Muscle layer of duodenum (tissue), 2 donors: ENCODE results near the gene EHF.
"Not testable (repeated sequence)": the region's sequence is repeated elsewhere in the genome, so short reads cannot be mapped to it uniquely, and the experiment has no call there.

Experiments used
- H3K27ac ChIP-seq: one replicate; pipeline ENCODE4 v1.7.0; 2013; ENCODE audit warnings: mild to moderate bottlenecking, low read length
- H3K27me3 ChIP-seq: one replicate; pipeline ENCODE4 v1.7.0; 2013; ENCODE audit warnings: low read depth, mild to moderate bottlenecking, control low read depth, low read length
- H3K36me3 ChIP-seq, 2 donors: one replicate each; pipeline ENCODE4 v1.7.0; 2013; ENCODE audit warnings: low read length in 2 of 2, control low read depth in 1 of 2, mild to moderate bottlenecking in 1 of 2; ENCODE audit not compliant: insufficient read depth in 2 of 2, control insufficient read depth in 1 of 2
- H3K4me1 ChIP-seq, 2 donors: one replicate each; pipeline ENCODE4 v1.7.0; 2013; ENCODE audit warnings: low read length in 2 of 2, mild to moderate bottlenecking in 2 of 2, control low read depth in 1 of 2, moderate library complexity in 1 of 2; ENCODE audit not compliant: insufficient read depth in 2 of 2, control insufficient read depth in 1 of 2
- H3K4me3 ChIP-seq, 2 donors: one replicate each; pipeline ENCODE4 v1.7.0; 2013; ENCODE audit warnings: low read length in 2 of 2, low read depth in 1 of 2, mild to moderate bottlenecking in 1 of 2
- H3K9me3 ChIP-seq, 2 donors: one replicate each; pipeline ENCODE4 v1.7.0; 2013; ENCODE audit warnings: low read length in 2 of 2, control low read depth in 1 of 2, mild to moderate bottlenecking in 1 of 2; ENCODE audit not compliant: control insufficient read depth in 1 of 2
- donor health status: healthy.

EHF gene

DNA sequence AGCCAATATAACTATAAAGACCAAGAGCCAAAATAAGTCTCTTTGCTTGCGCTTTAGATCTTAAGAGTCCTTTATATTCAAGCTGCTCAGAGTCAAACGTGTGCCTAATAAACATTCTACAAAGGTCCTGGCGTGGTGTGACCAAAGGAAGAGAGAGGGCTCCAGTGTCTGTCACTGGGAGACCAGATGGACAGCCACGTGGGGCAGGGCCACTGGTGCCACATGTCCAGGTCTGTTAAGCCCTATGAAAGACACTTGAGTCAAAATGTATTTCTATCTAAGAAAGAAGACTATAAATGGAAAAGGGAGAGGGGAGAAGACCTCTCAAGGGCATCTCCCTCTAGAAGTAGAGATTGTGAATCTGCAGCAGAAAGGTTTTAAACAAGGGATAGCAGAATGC lies 32.2 kb upstream of the EHF start:
- Histone ChIP-seq H3K4me3 (no peak overlapping the region), H3K4me1 (peaks cover 0 to 5% of the 10 kb centered on the region in 2 donors), H3K36me3 (no peaks in the 10 kb centered on the region), H3K27me3 (no peaks in the 10 kb centered on the region), H3K27ac (no peak overlapping the region), H3K9me3 (peaks cover 0 to 2% of the 10 kb centered on the region in 2 donors)

DNA sequence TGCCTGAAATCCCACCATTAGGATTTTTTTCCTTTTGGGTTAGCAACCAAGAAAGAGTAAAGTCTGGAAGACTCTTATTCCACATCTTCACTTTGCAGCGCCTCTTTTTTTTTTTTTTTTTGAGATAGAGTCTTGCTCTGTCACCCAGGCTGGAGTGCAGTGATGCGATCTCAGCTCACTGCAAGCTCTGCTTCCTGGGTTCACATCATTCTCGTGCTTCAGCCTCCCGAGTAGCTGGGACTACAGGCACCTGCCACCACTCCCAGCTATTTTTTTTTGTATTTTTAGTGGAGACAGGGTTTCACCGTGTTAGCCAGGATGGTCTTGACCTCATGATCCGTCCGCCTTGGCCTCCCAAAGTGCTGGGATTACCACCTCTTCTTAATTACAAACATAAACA lies 31.7 kb upstream of the EHF start:
- not testable (repeated sequence) for H3K36me3 ChIP-seq, H3K27ac ChIP-seq, H3K27me3 ChIP-seq, H3K9me3 ChIP-seq, H3K4me3 ChIP-seq, H3K4me1 ChIP-seq

DNA sequence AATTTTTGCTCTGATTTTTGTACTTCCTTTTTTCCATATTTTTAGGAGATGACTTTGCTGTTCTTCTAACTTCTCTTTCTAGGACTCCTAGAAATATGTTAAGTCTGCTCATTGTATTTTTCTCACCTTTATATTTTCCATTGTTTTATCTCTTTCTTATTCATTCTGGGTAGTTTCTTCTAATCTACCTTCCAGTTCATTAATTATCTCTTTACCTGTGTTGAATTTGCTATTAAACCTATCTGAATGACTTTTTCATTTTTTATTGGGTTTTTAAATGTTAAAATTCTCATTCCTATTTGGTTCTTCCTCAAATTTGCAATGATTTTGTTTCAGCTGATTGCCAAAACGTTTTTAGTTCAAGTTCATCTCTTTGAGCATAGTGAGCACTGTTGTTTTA lies 27.8 kb upstream of the EHF start:
- Histone ChIP-seq H3K9me3 (peaks cover 0 to 3% of the 10 kb centered on the region in 2 donors), H3K27me3 (no peaks in the 10 kb centered on the region), H3K4me1 (no peaks in the 10 kb centered on the region), H3K4me3 (no peak overlapping the region), H3K27ac (no peak overlapping the region), H3K36me3 (no peaks in the 10 kb centered on the region)

DNA sequence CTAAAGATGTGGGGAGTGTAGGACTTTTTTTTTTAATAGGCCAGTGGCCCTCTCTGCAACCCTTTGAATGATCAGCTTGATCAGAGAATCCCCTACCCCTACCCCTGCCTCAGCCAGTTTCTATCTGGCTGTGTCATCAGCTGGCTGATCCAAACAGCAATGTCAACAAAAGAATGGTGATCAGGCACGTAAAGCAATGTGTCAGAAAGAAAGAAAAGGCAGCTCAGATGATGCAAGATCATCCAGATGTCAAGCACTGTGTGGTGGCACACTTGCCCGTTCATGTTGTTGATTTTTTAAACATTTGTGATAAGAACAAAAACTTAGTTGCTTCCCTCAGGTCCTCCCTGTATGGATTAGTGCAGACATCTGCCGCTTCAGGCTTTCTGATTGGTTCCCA lies 26.3 kb upstream of the EHF start:
- peaks cover 0 to 3% of the 10 kb centered on the region in 2 donors for H3K9me3 ChIP-seq
- H3K36me3 ChIP-seq, result no peaks in the 10 kb centered on the region
- no peak overlapping the region for H3K4me3 ChIP-seq
- no peaks in the 10 kb centered on the region for H3K27me3 ChIP-seq
- peaks cover 0 to 2% of the 10 kb centered on the region in 2 donors for H3K4me1 ChIP-seq
- no peak overlapping the region for H3K27ac ChIP-seq

DNA sequence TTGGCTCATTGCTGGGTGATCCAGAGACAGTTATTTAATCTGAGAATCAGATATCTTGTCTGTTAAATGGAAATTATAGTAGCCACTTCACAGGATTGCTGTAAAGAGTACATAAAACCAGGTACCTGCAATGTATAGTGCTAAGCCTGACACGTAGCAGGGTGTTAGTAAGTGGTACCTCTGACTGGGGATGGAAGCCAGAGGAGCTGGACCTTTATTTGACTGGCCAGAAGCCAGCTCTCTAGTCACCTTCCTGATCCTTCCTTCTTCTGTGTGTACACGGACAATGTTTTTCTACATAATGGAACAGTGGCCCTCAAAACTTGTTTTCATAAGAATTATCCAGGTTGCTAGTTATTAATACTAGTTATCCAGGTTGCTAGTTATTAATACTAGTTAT lies 25.5 kb upstream of the EHF start:
- Histone ChIP-seq H3K4me3 (no peak overlapping the region), H3K4me1 (peaks cover 0 to 3% of the 10 kb centered on the region in 2 donors), H3K27ac (no peak overlapping the region), H3K36me3 (no peaks in the 10 kb centered on the region), H3K27me3 (no peaks in the 10 kb centered on the region), H3K9me3 (peaks cover 0 to 3% of the 10 kb centered on the region in 2 donors)

DNA sequence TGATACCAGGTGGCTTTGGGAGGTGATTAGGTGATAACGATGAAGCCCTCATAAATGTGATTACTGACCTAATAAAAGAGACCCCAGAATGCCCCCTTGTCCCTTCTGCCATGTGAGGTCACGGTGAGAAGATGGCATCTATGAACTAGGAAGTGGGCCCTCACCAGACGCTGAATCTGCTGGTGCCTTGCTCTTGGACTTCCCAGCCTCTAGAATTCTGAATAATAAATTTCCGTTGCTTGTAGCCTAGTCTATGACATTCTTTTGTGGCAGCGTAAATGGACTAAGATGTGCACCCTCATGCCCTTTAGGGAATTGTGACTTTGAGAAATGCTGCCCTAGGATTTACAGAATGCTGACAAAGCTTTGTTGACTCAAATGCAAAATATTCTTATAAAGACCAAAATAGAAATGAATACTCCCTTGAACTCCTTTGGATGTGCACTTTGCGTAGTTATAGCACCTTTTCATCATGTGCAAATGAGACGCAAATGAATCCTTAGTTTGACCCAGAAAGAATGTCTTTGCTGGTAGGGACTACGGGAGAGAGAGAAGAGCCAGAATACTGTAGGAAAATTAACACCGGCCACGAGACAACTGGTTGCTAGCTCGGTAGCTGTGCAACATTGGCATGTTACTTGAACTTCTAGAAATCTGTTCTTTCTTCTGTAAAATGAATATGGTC lies 24.8 kb upstream of the EHF start:
- H3K27ac ChIP-seq, result no peak overlapping the region
- peaks cover 0 to 3% of the 10 kb centered on the region in 2 donors for H3K4me1 ChIP-seq
- peaks cover 0 to 3% of the 10 kb centered on the region in 2 donors for H3K9me3 ChIP-seq
- no peaks in the 10 kb centered on the region for H3K27me3 ChIP-seq
- no peak overlapping the region for H3K4me3 ChIP-seq
- no peaks in the 10 kb centered on the region for H3K36me3 ChIP-seq

DNA sequence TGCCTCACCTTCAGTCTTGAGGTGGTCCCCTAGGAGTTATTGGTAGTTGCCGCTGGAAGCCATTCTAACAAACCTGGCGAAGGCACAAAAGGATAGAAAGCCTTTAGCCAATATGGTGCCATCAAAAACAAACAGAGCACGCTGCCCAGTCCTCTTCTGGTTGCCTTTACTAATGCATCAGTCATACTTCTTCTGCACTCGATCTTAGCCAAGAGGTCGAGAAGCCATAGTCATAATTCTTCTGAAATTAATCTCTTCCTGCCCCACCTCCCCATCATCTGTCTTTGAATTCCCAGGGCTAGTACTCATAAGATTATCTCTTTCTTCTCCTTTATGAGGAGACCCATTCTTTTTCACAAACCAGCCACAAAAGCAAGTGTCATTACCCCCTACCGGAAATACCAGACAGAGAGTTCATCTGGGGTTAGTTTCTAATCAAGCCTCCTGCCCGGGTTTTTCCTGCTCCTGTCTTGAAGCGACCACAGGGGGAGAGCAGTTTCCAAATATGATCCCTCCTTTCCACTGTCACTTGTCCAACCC lies 21.4 kb upstream of the EHF start:
- peak overlapping the region; percentile 77 for H3K27ac ChIP-seq
- no peak overlapping the region for H3K4me3 ChIP-seq
- no peaks in the 10 kb centered on the region for H3K27me3 ChIP-seq
- no peaks in the 10 kb centered on the region for H3K9me3 ChIP-seq
- H3K36me3 ChIP-seq, result no peaks in the 10 kb centered on the region
- H3K4me1 ChIP-seq, result peaks cover 0 to 3% of the 10 kb centered on the region in 2 donors

DNA sequence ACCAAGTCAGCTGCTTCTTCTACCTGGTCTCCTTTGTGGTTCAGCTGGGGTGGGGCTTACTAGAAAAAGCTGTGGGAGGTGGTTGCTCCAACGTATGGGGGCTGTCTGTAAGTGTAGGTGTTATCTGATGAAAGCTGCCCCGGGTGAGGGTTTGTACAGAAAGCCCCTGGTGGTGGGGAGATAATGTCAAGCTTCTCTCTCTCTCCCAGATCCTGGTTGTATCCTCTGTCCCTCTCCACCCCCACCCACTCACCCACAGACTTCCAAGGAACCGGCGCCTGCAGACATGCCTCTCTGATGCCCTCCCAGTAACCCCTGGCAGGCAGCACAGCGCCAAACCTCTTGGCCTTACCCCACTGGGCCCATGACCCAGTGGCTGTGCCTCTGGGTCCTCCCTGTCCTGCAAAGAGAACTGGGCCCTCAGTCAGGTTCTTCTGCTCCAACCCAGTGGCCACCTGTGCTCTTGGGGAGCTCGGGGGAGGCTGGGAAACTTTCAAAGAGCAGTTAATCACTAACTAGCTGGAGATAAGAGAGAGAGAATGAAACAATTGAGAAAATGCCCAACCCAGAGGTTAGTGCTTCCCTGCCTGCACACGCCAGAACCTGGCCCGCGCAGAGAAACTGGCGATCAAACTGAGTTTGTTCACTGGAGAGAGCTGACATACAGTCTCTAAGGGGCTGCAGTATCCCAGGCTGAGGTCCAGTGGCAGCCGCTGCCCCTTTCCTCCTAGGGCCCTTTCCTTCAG lies 20.4 kb upstream of the EHF start:
- Histone ChIP-seq H3K36me3 (no peaks in the 10 kb centered on the region), H3K27me3 (no peaks in the 10 kb centered on the region), H3K4me3 (no peak overlapping the region), H3K9me3 (no peaks in the 10 kb centered on the region), H3K4me1 (peaks cover 0 to 3% of the 10 kb centered on the region in 2 donors), H3K27ac (peak overlapping the region; percentile 88)

DNA sequence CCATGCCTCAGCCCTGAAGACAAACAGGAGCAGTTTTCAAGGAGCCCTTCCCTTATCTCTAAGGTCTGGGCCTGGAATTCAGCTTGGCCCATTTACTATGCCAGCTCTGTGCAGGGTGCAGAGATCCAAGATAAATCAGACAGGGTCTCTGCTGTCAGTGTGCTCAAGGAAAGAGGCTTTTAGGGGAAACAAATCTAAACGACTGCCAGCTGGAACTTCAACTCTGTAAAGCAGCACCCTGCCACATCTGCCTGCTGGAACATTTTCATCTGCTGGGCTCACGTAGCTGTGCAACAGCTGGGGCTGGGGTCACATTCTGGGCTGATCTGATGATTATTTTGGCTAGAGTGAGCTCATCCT lies 19.8 kb upstream of the EHF start:
- Histone ChIP-seq H3K36me3 (no peaks in the 10 kb centered on the region), H3K27me3 (no peaks in the 10 kb centered on the region), H3K27ac (peak overlapping the region; percentile 88), H3K4me3 (no peak overlapping the region), H3K9me3 (no peaks in the 10 kb centered on the region), H3K4me1 (peaks cover 0 to 3% of the 10 kb centered on the region in 2 donors)

DNA sequence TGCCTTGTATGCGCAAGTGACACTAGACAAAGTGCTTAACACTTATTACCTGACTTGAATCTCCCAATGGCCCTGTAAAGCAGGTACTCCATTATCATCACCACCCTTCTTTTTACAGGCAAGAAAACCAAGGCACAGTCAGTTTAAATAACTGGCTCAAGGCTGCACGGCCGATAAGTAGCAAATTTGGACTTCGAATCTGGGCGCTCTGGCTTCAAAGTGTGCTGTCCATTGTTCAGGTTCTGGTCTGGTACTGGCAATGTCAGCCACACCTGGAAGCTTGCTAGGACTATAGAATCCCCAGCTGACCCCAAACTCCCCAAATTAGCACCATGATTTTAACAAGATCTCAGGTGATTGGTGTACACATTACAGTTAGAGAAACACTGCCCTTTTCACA lies 19.3 kb upstream of the EHF start:
- Histone ChIP-seq H3K4me1 (peaks cover 0 to 3% of the 10 kb centered on the region in 2 donors), H3K4me3 (no peak overlapping the region), H3K27ac (peak overlapping the region; percentile 88), H3K9me3 (no peaks in the 10 kb centered on the region), H3K36me3 (no peaks in the 10 kb centered on the region), H3K27me3 (no peaks in the 10 kb centered on the region)

DNA sequence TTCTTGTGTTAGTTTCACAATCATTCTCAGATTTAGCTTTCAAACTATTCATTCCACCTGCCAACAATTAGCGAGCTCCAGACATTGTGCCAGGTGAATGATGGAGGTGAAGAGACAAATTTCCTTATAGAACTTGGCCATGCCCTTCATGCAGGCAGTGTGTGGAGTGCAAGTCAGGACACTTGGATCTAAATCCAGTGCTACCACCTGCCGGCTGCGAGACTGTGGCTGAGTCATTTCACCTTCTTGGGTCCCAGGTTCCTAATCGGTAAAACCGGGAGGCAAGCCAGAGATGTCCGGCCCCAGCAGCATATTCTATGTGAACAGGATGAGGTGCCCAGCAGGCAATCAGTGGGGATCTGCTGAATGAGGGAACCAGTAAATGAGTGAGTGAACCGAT lies 18.6 kb upstream of the EHF start:
- H3K4me1 ChIP-seq, result peaks cover 0 to 3% of the 10 kb centered on the region in 2 donors
- peak overlapping the region; percentile 33 for H3K27ac ChIP-seq
- no peaks in the 10 kb centered on the region for H3K9me3 ChIP-seq

More for the DNA sequence above, 18.6 kb upstream of the EHF start:
- Histone ChIP-seq H3K27me3 (no peaks in the 10 kb centered on the region), H3K4me3 (no peak overlapping the region), H3K36me3 (no peaks in the 10 kb centered on the region)
